DMS53 treated with DMSO at 0.1 percent for 48 hours (cell line): ENCODE results near the gene FNBP1L.

ENCODE experiments used
- DNase-seq: peaks from one replicate; lab custom pipeline; 2025; ENCODE audit not compliant: unreplicated experiment; lab: John Stamatoyannopoulos, UW

Gene FNBP1L

GRCh38 chr1:93483606-93484005 is 35.7 kb downstream of the FNBP1L start:
- DNase-seq = no peak

GRCh38 chr1:93488207-93488606 is 40.3 kb downstream of the FNBP1L start:
- no peak for DNase-seq

DNA sequence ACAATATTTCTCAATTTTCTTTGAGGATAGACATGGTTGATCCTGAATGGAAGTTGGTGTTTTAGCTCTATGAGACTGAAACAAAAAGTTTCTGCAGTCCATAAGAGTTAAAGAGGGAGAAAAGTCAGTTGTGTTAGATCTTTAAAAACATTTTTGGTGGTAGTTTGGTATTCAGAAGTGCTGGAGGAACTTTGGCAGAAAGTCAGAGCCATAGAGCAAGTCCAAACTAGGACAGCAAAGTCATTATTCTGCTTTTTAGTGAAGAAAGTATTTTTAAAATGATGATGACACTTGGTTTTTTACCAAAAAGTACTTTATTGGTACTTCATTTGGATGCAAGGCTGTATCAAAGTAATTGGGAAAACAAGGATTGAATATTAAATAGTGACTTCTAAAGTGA is 41.8 kb downstream of the FNBP1L start:
- DNase-seq = no peak

DNA sequence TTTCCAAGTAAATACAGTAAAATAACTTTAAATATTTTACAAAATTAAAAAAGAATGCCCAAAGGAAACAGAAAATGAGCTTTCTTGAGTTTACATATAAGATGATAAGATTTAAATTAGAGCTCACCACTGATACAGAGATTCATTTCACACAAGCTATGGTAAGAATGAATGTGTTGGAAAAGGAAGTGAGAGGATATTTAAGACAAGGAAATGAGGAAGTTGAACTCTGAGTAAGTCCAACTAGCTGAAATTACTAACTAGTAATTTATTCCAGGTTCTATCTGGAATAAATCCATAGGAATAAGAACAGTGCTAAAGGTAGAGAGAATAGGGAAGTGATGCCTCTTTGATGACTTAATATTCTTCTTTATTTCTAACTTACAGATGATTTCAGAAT is 42.4 kb downstream of the FNBP1L start:
- no peak for DNase-seq

DNA sequence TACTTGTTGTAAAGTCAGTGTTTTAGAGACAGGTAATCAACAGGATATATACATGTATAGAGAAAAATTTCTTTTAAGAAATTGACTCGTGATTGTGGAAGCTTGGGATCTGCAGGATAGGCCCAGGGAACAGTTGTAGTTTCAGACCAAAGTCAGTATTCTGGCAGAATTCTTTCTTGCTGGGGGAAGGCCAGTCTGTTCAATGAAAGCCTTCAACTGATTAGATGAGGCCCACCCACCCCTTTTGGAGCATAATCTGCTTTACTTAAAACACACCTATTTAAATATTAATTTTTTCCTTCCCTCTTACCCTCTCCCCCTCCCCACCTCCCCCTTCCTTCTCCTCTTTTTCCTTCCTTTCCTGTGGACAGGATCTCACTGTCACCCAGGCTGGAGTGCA is 48.0 kb downstream of the FNBP1L start:
- no peak for DNase-seq

GRCh38 chr1:93496520-93496919 is 48.6 kb downstream of the FNBP1L start:
- no peak for DNase-seq

DNA sequence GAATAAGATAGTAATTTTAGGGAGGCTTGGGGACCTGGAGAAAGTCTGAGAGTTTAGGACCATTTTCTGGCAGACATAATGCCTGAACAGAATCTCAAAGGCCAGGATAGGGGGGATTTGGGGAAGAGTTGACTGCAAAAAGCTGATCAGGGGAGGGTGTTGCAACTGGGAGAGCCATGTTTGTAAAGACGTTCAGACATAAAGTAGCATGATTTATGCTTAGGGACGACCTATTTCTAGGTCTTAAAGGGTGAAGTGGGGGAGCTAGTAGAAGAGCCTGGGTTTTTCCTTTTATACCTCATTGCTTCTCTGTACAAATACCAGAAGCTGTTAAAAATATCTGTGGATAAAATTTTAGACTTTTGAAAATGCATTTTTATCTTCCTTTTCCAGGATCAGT is 51.2 kb downstream of the FNBP1L start:
- DNase-seq = no peak

DNA sequence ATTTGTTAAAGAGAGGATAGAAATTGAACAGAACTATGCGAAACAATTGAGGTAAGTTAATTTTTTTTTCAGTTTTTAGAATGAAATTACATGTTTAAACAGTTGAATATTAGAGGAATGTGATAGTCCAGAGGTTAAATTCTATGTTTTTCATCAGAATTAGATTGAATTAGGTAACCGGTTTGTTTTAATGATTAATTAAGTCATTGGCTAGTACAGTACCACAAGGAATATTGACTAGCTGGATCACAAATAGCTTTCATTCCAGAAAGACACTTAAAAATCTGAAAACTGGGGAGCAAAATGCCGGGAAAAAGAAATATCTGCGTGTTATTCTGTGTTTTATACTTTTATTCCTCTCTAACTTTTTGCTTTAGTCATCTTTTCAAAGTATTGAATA is 51.6 kb downstream of the FNBP1L start:
- DNase-seq = no peak

DNA sequence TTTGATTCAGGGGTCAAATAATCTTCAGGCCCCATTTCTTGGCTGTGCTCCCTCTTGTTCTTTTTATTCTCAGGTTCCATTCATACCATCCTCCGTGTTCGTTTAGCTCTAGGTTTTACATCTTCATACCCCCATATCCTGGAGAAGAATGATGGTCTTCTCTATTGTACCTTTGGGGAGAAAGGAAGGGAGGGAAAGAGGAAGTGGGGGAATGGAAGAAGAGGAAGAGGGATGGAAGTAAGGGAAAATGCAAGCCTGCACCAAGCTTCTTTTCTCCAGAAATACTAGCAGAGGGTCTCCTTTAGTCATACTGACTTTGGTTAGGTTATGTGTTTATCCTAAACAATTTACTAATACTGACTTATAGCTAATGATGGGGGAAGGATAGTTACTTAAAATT is 52.4 kb downstream of the FNBP1L start:
- DNase-seq = no peak

GRCh38 chr1:93501399-93501798 is 53.5 kb downstream of the FNBP1L start:
- DNase-seq = no peak

DNA sequence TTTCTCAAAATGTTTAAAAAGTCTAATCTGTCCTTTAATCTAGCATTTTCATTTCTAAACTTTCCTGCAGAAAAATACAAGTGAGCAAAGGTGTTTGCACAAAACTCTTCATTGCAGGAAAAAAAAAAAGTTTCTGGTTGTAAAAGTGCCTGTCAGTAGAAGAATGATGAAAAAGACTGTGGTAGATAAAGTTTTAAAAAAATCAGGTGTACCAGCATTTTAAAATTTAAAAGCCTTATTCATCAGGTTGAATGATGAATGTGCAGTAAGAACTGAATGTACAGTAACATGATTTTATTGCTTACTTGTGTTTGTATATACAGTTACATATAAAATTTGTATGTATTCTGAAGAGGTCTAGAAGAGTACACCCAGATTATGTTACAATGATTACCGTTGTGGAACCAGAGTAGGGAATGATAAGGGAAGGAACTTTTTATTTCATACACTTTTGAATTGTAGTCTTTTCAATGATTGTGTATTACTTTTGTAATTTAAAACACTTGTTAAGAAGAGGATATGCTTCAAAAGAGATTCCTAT is 54.0 kb downstream of the FNBP1L start:
- DNase-seq = no peak

DNA sequence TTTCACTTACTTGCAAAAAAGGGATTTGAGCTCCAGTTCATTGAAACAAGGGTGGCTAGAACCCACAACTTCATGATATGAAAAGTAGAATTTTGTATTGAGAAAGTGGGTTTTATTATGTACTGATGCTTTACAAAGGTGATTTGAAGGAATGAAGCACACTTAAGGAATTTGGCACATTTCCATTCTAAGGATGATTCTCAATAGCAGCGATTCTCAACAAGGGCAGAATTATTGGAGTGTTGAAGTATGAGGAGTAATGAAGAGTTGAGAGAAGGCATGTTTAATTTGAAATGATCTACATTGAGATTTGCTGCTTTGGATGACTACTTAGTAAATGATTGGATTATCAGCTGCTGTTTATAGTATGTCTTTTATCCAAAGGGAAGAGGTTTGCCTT is 54.7 kb downstream of the FNBP1L start:
- DNase-seq = no peak

DNA sequence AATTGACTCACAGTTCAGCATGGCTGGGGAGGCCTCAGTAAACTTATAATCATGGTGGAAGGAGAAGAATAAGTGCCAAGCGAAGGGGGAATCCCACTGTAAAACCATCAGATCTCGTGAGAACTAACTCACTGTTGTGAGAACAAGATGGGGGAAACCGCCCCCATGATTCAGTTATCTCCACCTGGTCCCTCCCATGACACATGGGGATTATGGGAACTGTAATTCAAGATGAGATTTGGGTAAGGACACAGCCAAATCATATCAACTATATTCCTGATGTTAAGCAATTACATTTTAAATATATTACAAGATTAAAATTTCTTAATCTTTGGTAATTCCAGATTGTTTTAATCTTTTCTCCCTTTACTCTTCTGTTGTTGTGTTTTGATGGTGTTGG is 55.2 kb downstream of the FNBP1L start:
- DNase-seq = no peak

DNA sequence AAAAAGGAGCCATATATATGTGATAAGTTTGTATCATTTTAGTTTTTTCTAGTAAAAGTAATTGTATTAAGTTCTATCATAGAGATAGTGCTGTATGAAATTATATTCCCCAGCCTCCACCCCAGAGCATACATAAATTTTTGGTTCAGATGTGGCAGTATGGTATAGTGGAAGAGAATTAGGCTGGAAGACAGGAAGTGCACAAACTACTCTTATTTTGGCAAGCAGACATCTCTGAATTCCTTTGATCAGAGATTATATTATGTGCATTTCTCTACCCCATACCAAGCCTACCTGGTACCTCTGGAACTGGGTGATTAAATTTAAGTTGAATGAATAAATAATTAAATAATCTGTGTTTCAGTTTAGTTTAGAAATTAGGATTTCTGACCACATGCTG is 55.9 kb downstream of the FNBP1L start:
- DNase-seq = no peak

DNA sequence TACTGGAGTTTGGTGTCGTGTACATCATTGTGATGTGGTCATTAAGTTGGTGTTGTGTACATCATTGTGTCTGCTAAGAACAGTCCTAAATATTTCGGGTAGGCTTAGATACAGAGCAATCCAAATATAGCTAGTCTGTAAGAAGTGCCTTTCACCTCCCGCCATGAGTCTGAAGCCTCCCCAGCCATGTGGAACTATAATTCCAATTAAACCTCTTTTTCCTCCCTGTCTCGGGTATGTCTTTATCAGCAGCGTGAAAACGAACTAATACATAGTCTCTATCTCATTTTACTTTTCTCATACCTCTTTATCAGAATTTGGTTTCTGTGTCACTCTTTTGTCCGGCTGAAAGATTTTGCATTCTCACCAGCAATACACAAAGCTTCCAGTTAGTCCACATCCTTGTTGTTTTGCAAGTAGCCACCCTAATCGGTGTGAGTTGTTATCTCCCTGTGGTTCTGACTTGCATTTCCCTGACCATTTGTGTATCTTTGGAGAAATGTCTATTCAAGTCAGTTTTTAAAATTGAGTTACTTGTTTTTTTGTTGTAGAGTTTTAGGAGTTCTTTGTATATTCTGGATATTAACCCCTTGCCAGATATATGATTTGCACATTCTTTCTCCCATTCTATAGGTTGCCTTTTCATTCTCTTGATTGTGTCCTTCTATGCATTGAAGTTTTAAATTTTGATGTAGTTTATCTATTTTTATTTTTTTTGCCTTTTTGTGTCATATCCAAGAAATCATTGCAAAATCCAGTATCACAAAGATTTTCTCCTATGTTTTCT is 56.5 kb downstream of the FNBP1L start:
- DNase-seq = no peak

DNA sequence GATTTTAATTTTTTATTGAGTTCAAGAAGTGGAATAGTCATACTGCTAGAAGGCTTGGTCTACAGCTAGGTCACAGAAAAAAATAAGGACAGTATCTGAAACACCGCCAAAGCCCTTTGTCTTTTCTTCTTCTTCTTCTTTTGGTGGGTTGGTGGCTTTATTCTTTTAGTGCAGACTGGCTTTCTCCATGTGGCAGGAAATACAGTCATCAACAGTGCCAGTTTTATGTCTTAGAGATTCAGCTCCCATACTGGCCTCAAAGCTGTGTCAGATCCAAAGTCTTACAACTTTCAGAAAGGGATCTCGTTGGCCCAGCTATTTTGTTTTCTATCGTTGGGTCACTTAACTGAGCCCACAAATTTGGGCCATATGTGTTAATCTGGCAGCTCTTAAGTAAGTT is 58.2 kb downstream of the FNBP1L start:
- no peak for DNase-seq

GRCh38 chr1:93516164-93516563 is 68.2 kb downstream of the FNBP1L start:
- DNase-seq = no peak

DNA sequence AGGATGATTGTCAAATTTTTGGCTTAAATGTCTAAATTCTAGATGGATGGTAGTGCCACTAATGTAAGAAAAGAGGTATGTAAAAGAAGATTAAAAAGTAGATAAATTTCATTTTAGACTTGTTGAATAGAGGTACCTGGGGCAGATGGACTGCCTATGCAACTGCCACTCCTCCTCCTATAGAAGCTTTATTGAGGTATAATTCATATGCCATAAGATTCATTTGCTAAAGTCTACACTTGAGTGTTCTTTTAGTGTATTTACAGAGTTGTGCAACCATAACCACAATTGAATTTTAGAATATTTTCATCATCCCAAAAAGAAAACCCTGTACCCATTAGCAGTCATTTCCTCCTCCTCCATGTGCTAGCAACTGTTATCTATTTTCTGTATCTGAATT is 70.6 kb downstream of the FNBP1L start:
- DNase-seq = no peak

GRCh38 chr1:93519199-93519829 is 71.4 kb downstream of the FNBP1L start:
- DNase-seq = no peak

DNA sequence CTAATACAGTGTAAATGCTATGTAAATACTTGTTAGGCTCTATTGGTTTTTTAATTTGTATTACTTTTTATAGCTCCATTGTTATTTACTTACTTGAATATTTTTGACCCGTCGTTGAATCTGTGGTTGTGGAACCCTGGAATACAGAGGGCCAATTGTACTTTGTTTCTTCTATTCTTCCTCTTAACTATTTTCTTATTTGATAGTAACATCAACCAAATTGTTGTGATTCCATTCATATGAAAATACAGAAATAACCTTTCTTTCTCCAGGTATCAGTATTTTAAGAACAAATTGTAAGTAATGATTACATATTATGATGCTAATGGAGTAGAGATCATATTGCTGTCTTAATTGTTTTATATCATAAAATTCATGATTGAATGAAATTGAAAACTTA is 73.7 kb downstream of the FNBP1L start:
- DNase-seq = no peak

DNA sequence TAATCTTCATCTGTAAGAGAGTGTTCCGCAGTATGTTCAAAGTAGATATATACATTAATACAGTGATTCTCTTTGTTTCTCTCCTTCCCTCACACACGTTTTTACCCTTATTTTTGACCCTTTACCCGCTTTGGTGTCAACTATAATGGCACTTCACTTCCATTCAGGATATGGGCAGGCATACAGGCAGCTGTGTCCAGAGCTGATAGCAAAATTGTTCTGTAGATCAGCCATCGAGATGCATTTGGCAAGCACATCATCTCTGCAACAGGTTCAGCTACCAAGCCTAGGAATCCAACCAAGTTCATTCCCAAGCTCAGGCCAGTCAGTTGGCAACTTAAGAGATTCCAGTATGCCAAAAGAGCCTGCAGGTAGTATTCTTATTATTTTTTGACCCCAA is 74.8 kb downstream of the FNBP1L start:
- no peak for DNase-seq

- no peak for DNase-seq
These were observed 77.5 kb downstream of the FNBP1L start for GRCh38 chr1:93525431-93525830.

- DNase-seq = no peak
These were observed 78.5 kb downstream of the FNBP1L start for GRCh38 chr1:93526431-93526830.
